Raji (cell line): ENCODE measurements around the gene ANKRD6.

Experiments
- POLR2A ChIP-seq: IDR thresholded peaks from 2 replicates; pipeline ENCODE4 v1.6.1; 2011; ENCODE audit warnings: low read depth, low read length, control low read depth; ENCODE audit not compliant: insufficient read depth

ANKRD6 gene

DNA sequence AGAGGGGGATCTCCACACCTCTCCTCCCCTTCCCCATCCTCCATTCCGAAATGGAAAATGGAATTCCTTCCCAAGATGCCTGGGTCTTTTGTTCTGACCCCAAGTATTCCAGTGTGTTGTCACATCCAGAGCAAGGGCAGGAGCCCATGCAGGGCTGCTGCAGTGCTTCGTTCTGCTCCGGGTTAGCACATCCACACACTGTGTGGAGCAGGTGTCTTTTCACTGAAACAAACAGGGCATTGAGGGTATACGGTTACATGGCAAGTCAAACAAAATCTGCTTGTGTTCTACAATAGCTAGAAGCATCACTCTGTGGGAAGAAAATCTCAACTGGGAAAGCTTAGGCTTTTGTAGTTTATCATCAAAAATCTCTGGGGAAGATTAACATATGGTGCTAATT is 148.7 kb downstream of the ANKRD6 start:
- no peak for TF ChIP-seq POLR2A

DNA sequence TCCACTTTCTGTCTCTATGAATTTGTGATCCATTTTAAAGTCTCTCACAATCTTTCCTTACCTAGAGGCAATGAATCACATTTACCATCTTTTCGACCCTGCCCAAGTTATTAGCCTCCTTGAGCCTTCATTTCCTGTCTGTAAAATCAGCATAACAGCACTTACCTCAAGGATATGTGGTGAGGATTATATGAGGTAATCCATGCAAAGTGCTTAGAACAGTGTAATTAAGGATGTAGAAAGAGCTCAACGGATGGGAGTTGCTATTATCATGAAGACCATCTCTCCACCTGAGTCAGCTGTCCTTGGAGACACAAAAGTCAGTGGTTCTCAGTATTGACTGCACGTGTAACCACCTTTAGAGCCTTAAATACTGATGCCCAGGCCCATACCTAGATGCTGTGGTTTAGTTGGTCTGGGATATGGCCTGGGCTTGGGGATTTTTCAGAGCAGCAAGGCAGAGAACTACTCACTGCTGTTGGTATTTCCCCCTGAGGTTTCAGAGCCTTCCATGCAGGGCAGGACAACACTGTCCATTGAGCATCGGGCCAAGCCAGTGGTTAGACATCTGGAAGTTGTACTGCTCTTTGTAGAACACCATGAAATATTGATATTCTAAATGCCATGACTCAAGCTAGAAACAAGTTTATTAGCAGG is 149.8 kb downstream of the ANKRD6 start:
- no peak for TF ChIP-seq POLR2A

DNA sequence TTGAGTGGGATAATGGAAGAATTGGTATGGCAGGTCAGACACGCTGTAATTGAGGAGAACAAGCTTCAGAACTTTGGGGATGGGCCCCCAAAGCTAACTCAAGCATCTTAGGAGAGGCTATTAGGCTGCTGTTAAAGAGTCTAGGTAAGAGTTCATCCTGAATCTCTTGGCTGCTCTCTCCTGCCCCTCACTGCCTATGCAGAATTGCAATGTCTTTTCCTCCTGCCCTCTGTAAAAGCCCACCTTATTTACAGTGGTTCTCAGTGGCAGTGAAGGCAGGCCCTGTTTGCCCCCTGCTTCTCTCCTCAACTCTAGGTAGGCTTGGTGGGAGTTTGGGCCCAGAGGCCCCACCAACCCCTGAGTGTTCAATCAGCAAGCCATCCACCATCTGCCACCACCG is 150.6 kb downstream of the ANKRD6 start:
- no peak for TF ChIP-seq POLR2A

DNA sequence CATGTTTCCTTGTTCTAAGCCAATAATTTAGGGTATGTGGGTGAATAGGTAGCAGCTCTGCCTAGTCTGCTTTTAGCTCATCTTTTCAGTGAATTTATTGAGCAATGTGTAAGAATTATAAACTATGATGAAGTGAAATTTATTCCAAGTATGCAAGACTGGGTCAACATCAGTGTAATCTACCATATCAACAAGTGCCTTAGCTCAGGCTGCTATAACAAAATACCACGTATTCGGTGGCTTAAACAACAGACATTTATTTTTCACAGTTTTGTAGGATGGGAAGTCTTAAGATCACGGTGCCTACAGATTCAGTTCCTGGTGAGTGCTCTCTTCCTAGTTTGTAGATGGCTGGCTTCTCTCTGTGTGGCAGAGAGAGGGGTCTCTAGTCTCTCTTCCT is 151.6 kb downstream of the ANKRD6 start:
- TF ChIP-seq POLR2A, result no peak

DNA sequence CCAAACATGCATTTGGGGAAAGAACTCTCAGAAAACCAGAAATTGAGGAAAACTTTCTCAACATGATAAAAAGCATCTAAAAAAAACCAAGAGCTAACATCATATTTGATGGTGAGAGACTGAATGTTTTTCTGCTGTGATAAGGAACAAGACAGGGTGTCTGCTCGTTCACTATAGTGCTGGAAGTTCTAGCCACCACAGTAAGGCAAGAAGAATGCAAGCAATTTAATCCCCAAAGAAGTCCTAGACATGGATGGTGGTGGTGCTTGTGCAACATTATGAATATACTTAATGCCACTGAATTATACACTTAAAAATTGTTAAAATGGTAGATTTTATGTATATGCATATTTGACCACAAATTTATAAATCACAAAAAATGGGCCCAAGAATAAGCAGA is 152.2 kb downstream of the ANKRD6 start:
- TF ChIP-seq POLR2A, result no peak

DNA sequence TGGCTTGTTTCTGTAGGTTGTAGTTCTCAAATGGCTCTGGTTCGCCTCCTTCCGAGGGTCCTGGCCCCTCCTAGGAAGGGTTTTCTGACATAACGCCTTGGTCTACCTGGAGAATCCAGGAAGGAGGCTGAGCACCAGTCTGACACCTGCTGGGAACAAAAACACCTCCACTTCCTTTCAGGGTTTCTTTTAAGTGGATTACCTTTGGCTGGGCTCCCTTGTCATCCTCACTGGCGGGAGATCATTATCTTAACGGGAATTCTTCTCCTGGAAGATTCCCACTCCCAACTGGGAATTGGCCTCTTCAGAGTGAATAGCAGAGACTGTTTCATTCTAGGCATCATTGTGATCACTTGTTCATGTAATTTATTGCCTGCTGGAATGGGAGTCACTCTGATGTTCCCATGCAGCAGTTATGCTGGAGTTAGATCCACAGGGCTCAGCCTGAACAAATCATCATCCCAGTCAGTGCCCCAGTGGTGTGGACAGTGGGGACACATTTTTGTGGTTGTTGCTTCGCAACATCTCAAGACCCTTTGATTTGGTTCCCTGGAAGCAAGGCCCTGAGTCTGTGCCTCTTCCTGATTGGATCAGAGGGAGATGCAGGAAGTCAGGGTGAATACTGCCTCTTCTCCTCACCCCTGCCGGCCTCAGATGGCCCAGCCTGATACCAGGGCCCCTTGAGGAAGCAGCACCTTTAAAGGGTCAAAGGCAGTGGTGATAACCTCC is 156.5 kb downstream of the ANKRD6 start:
- no peak for TF ChIP-seq POLR2A

DNA sequence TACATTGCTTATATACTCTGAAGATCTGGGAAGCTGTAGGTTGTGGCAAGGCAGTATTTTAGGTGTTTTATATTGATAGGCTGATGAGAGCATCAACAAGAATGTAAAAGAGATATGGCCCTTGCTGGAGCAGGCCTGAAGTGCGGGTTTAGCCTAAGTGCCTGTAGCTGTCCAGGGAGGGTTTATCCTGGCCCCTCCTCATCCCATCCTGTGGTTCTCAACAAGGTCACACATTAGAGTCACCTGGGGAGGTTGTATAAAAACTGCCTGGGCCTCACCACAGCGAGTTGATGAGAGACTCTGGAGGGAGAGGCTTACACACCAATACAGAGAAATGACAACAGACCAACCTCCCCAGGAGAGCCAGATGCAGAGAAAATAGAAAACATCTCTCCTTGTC is 157.2 kb downstream of the ANKRD6 start:
- no peak for TF ChIP-seq POLR2A

DNA sequence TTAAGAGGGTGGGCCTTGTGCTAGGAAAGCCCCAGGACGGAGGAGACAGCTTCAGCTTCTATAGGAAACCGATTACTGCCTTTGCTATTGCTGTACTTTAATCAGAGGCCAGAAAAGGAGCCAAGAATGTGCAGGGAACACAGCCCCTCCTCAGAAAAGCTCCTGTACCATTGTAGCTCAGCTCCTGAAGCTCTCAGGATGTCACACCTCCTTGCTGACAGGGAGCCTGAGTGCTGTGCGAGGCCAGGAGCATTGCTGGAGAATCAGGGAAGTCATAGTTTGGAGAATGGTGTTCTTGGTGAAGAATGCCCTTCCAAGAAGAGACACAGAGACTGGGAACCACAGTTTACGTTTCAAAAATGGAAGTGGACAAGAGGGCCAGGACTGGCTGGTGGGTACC is 158.8 kb downstream of the ANKRD6 start:
- TF ChIP-seq POLR2A, result no peak

DNA sequence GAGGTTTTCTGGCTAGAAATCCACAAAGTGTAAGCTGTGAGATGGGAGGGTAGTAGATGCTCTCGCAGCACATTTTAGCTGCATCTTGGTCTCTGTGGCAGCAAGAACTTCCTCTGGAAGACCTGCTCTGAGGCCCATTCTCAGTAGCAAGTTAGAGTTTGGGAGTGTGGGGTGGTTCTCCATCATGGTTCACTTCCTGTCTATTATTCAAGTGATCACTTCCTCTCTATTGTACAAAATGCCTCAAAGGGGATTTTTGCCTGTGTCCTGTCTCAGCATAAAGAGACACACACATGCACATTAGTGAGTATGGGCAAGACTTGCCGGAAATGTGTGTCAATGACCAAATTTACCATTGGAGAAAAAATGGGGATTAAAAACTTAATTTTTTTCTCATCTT is 163.1 kb downstream of the ANKRD6 start:
- TF ChIP-seq POLR2A, result no peak

DNA sequence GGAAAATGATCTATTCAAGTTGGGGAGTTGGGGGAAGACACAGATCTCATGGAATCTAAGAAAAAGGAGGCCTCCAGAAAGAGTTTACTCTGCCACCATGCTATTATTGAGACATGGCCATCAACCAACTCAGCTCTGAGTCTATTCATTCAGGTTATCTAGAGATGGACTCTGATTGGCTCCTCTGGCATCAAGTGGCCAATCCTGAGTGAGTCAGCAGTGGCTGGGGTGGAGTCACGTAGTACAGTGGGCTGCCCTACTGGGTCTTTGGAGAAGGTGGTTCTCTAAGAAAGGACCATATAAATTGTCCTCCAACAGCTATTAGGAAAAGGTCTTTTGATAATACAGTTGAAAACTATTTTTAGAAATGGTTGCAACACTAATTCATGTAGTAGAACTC is 163.5 kb downstream of the ANKRD6 start:
- TF ChIP-seq POLR2A, result no peak

DNA sequence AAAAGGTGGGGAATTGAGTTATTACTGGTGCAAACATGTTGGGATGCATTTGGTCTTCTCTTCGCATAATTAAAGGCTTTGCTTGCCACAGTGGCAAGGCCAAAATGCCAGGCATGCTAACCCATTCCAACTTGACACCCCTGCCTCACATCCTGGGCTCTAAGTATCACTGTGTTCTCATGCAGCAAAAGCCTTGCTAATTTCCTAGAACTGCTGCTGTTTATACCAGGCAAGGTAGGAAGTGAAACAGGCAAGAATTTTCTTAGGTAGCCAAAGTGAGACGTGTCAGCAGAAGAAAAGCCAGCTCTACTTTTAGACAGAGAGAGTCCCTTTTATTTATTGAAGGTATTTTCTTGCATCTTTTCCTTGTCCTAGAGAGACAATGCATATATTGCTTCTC is 164.4 kb downstream of the ANKRD6 start:
- no peak for TF ChIP-seq POLR2A

DNA sequence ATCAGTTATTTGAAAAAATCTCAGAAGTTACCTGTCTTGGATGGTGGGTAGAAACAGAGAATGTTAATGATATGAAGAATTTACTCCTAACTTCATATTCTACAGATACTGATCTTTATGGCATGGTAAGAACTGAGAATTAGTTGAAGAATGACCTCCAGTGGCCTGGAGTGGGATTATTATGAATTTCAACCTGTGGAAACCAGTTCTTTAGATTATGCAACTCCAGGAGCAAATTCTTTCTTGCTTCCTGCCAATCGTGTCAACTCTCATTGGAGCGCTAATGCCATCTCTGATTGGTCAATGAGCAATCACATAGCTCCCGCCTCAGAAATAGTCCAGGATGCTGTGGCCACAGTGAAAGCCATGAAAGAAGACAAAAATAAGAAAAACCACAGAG is 165.0 kb downstream of the ANKRD6 start:
- no peak for TF ChIP-seq POLR2A

DNA sequence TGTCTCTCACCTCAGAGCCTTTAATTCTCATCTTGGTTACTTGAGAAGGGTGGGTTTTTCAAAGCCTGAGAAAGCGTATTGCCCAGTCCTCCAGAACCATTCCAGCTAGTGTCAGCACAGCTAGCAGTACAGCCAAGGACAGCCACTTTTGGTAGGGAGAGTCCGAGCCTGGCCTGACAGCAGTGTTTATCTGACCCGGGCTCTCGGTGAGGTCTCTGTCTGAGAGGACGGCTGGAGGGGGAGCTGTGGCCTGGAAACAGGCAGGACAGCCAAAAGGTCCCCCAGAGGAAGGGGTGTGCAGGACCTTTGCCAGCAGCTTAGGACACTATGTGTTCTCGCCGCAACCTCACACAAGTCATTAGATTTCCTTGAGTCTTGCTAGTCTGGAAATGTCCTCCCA is 166.8 kb downstream of the ANKRD6 start:
- TF ChIP-seq POLR2A, result no peak

DNA sequence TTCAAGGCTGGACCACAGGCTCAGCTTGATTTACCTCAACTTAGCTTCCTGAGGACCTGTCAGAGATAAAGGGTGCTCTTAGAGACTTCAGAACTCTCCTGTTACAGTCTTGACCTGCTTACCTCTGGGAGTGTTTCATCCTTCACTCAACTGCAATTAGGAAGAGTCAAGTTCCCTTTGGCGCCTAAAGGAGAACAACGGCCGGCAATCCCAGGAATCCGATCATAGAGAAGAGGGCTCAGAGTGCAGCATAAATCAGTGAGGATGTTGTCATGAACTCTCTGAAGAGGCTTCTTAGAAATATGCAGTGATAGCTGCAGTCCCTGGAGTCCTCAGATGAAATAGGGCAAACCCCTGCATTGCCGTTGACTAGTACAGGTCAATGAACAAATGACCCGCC is 169.2 kb downstream of the ANKRD6 start:
- no peak for TF ChIP-seq POLR2A

DNA sequence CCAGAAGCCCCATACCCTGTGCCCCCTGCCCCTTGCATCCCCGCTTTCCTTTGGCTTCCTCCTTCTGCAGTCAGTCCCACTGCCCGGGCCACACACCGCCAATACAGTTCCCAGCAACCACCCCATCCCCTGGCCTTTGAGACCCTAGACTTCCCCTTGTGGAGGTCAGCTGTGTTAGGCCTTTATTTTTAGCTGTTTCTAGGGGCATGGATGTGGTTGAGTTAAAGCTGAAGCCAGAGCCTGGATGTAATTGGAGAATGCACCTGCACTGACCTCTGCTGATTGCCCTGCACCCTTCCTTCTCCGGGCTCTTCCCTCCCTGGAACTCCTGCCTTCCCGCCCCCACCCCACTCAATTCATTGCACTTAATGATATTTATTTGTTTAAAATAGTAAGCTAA is 171.7 kb downstream of the ANKRD6 start:
- TF ChIP-seq POLR2A, result no peak

DNA sequence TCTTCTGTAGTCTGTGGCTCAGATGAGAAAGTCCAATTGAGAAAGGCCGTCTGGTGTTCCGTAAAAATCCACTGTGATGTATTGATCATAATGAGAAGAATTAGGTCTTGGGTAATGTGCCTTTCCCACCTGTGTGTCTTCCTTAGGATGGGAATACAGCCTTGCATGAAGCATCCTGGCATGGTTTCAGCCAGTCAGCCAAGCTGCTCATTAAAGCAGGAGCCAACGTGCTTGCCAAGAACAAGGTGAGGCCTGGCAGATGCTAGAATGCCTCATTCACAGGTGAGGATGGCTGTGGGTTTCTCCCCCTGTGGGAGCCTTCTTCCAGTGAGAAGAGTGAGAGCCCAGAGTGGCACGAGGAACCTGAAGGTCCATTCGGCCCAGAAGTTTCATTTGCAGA is 172.9 kb downstream of the ANKRD6 start:
- TF ChIP-seq POLR2A, result no peak

DNA sequence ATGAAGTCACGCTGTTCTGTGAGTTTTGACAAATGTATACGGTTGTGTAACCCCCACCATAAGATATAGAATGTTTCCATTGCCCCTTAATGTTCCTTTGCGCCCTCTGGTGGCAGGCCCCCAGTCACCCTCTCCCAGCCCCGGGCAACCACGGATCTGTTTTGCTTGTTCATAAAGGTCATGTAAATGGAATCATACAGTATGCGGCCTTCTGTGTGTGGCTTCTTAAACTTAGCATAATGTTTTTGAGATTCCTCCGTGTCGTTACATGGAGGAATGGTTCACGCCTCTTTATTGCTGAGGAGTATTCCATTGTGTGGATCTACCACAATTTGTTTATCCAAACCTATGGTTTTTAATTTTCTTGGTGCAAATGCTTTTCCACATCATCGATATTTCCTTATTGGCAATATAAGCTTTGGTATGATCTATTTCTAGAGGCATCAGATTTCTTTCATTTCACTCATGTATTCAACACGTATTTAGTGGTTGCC is 177.2 kb downstream of the ANKRD6 start:
- TF ChIP-seq POLR2A, result no peak
